BJ (cell line): ENCODE measurements around the gene DPEP2. TPM values are rescaled to one million over a fixed set of nuclear protein-coding genes. Genes with fewer than 3 reads are reported as not detected.
"Not testable (repeated sequence)": the region's sequence is repeated elsewhere in the genome, so short reads cannot be mapped to it uniquely, and the experiment has no call there.

Experiments used
- CTCF ChIA-PET: fragments of 350-600 bp; formaldehyde crosslinking; extraction: SDS; loops from one replicate; lab custom pipeline; 2021; ENCODE audit warnings: antibody characterized with exemption, inconsistent platforms; lab: Yijun Ruan, JAX
- POLR2A ChIA-PET: fragments of 300-600 bp; sonication (Branson Sonifier 250); formaldehyde crosslinking; extraction: SDS; loops from one replicate; lab custom pipeline; 2021; ENCODE audit warnings: antibody characterized with exemption; lab: Charles Lee
- DNase-seq: peaks from one replicate; pipeline ENCODE4 v3.0.0-alpha.2; 2011; ENCODE audit warnings: low read depth
- H3K27me3 ChIP-seq: 2 replicates; pipeline ENCODE4 v1.6.0; 2011; ENCODE audit warnings: low read length; ENCODE audit not compliant: control insufficient read depth, insufficient read depth
- H3K36me3 ChIP-seq: 2 replicates; pipeline ENCODE4 v1.5.1; 2011; ENCODE audit warnings: low read length; ENCODE audit not compliant: control insufficient read depth, insufficient read depth
- H3K4me3 ChIP-seq: 2 replicates; pipeline ENCODE4 v1.5.1; 2011; ENCODE audit warnings: low read depth, mild to moderate bottlenecking, control low read depth, low read length
- polyA plus RNA-seq: library from polyadenylated mRNA; depleted of rRNA; stranded (reverse); fragments of >200 nt; gene quantifications from 2 replicates; pipeline ENCODE4 v1.2.3, GENCODE V29; 2011
- TF ChIP-seq, protein P1 (sequence below): IDR thresholded peaks from 2 replicates; pipeline ENCODE4 v1.5.1; 2011; ENCODE audit warnings: low read depth, mild to moderate bottlenecking, control low read depth, inconsistent platforms, low read length, moderate library complexity; ENCODE audit not compliant: insufficient read depth

The DPEP2 gene
- polyA plus RNA-seq, 1 experiment = 0.25 TPM

DNA sequence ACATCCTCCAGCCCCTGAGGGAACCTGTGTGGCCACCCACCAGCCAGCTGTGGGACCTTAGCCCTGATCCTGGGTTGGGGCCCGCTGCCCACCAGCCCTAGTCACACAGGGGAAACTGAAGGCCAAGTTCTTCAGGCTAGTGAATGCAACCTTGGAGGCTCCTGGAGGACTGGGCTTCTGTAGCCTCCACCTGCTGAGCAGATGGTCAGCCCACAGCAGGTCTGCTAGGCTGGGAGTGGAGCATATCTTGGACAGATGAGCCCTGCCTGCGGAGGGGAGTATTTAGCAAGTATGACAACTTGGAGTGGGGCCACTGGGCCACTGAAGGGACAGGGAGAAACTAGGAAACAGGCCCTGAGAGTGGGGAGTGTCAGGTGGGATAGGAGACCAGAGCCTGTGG is 23.1 kb downstream of the DPEP2 start:
- TF ChIP-seq, protein P1, sequence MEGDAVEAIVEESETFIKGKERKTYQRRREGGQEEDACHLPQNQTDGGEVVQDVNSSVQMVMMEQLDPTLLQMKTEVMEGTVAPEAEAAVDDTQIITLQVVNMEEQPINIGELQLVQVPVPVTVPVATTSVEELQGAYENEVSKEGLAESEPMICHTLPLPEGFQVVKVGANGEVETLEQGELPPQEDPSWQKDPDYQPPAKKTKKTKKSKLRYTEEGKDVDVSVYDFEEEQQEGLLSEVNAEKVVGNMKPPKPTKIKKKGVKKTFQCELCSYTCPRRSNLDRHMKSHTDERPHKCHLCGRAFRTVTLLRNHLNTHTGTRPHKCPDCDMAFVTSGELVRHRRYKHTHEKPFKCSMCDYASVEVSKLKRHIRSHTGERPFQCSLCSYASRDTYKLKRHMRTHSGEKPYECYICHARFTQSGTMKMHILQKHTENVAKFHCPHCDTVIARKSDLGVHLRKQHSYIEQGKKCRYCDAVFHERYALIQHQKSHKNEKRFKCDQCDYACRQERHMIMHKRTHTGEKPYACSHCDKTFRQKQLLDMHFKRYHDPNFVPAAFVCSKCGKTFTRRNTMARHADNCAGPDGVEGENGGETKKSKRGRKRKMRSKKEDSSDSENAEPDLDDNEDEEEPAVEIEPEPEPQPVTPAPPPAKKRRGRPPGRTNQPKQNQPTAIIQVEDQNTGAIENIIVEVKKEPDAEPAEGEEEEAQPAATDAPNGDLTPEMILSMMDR = no peak
- DNase-seq = no peak
- no peak overlapping the region for H3K4me3 ChIP-seq
- CTCF ChIA-PET = interaction anchor here (1.7 kb wide), 1 partner anchor 89 kb away, joined by 4 read pairs; no protein-coding TSS in a partner anchor
- POLR2A ChIA-PET = no interaction called here
- H3K27me3 ChIP-seq = peaks cover 13% of the 10 kb centered on the region
- no peaks in the 10 kb centered on the region for H3K36me3 ChIP-seq

DNA sequence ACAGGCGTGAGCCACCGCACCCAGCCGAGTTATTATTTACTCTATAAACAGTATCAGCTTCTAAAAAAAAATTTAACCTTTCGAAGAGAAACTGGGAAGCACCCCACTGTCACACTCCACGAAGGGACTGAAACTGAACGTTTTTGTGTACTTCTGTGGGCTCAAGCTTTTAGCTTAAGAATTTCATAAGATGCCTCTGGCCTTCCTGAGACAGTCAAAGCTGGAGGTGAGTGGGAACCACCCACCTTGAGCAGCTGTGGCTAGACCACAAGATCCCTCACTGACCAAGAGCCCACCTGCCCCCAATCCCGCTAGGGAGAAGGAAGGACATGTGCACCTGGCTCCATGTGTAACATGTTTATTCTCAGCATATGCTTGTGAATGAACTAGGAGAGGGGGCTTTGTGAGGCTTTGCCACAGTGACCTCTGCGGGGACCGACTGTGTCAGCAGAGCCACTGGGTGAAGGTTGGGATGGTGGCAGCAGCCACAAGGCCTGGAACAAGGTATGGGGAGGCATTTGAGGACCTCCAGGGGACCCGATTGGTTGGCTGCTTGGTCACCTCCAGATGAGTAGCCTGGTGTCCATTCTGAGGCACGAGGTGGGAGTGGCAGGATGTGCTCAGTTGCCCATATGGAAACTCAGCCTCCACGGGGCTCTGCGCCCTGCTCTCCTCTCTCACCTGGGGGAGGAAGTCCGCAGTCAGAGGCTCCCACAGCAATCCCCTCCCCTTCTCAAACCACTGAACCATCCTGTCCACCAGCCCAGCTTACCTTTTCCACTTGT is 23.8 kb downstream of the DPEP2 start:
- H3K4me3 ChIP-seq = no peak overlapping the region

DNA sequence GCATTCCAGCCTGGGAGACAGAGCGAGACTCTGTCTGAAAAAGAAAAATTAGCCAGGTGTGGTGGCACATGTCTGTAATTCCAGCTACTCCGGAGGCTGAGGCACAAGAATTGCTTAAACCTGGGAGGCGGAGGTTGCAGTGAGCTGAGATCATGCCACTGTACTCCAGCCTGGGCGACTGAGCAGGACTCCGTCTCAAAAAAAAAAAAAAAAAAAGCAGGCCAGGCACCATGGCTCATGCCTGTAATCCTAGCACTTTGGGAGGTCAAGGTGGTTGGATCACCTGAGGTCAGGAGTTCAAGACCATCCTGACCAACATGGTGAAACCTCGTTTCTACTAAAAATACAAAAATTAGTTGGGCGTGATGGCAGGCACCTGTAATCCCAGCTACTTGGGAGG is 27.0 kb downstream of the DPEP2 start:
- H3K27me3 ChIP-seq, POLR2A ChIA-PET, DNase-seq, H3K36me3 ChIP-seq, H3K4me3 ChIP-seq: not testable (repeated sequence)
- CTCF ChIA-PET = interaction anchor here (0.9 kb wide), 1 partner anchor 122 kb away, joined by 4 read pairs; no protein-coding TSS in a partner anchor

More for the DNA sequence above, 23.8 kb downstream of the DPEP2 start:
- TF ChIP-seq, protein P1 = no peak
- POLR2A ChIA-PET = no interaction called here
- no peaks in the 10 kb centered on the region for H3K36me3 ChIP-seq
- peaks cover 13% of the 10 kb centered on the region for H3K27me3 ChIP-seq
- DNase-seq = no peak
- CTCF ChIA-PET = interaction anchor here (1.7 kb wide), 1 partner anchor 89 kb away, joined by 4 read pairs; no protein-coding TSS in a partner anchor

DNA sequence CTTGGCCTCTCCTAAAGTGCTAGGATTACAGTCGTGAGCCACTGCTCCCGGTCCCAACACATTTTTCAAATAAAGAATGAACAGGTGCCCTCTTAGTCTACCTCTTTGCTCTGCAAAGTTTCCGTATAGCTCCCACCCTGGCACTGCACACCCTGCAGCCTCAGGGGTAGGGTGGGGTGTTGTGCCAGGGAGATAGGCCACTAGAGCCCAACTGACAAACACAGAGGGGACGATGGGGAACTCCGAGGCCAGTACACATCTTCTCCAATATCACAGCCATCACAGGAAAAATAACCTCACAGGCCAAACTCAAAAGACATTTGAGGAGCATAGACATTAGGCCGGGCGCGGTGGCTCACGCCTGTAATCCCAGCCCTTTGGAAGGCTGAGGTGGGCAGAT is 28.2 kb downstream of the DPEP2 start:
- Histone ChIP-seq H3K4me3 (no peak overlapping the region), H3K27me3 (peaks cover 4% of the 10 kb centered on the region), H3K36me3 (no peaks in the 10 kb centered on the region)
- TF ChIP-seq, protein P1 = no peak
- DNase-seq = no peak
- ChIA-PET POLR2A (no interaction called here), CTCF (interaction anchor here (0.7 to 1.2 kb wide), 2 partner anchors 12 to 21 kb away, joined by 3 read pairs; no protein-coding TSS in a partner anchor)

DNA sequence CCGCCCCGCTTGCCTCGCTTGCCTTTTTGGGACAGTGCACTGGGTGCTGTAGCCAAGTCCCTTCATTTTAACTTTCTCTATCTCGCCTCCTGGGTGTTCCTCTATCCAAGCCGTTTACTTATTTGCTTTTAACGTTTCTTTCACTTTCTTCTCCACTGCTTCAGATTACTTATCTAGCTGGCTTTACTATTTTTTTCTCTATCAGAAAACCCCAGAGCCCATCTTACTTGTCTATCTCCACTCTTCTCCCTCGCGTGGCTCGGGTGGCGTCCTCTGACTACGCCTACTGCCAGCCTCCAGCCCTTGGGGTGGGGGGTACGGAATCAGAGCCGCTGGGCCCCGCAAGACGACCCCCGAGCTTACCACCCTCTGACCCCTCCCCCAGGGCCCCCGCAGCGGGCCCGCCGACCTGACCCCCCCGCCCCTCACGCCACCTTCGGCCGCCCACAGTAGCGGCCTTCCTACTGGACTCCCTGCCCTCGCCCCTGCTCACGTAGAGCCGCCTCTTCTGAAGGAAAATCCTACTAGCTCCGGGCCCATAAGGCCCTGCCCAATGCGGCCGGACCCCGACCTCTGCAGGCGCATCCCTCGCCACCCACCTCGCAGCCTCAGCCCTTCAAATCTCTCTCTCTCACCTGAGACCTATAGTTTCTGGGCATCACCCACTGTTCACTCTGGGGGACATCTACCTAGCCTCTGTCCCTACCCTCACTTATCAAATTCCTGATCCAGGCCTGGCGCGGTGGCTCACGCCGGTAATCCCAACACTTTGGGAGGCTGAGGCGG is 29.8 kb downstream of the DPEP2 start:
- POLR2A ChIA-PET = interaction anchor here (0.6 kb wide), 1 partner anchor 115 kb away, joined by 6 read pairs; no protein-coding TSS in a partner anchor
- Histone ChIP-seq H3K27me3 (no peaks in the 10 kb centered on the region), H3K4me3 (peak overlapping the region; percentile 80), H3K36me3 (peaks cover 4% of the 10 kb centered on the region)
- TF ChIP-seq, protein P1 = 0 out of 2 replicates have a peak, but pooled peaks have one; percentile 2
- CTCF ChIA-PET = interaction anchor here (0.6 to 1.3 kb wide), 4 partner anchors 9 to 153 kb away, joined by 3 read pairs; no protein-coding TSS in a partner anchor
- no peak for DNase-seq
